ENCODE measurements around the gene RHOBTB1.
"Not testable (repeated sequence)": the region's sequence is repeated elsewhere in the genome, so short reads cannot be mapped to it uniquely, and the experiment has no call there.

RHOBTB1 gene

DNA sequence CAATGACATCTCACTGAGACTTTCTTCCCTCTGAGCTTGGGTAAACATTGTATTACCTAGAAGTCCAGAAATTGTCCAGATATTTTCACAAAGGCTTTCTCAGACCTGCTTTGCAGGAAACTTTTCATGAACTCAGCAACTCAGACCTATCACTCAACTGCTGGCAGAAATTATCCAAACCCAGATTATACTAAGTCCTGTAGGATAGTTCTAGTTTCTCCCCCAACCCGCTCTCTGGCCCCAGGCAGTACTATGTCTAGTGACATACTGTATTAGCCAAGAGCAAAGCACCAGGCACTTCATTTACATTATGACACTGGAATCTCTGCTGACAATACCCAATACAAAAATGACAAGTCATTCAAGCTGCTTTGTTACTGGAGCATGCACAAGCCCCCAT, 75.0 kb downstream of the RHOBTB1 start:
- no peak for DNase-seq (ENCODE audit: low read depth in 3 of 3)

DNA sequence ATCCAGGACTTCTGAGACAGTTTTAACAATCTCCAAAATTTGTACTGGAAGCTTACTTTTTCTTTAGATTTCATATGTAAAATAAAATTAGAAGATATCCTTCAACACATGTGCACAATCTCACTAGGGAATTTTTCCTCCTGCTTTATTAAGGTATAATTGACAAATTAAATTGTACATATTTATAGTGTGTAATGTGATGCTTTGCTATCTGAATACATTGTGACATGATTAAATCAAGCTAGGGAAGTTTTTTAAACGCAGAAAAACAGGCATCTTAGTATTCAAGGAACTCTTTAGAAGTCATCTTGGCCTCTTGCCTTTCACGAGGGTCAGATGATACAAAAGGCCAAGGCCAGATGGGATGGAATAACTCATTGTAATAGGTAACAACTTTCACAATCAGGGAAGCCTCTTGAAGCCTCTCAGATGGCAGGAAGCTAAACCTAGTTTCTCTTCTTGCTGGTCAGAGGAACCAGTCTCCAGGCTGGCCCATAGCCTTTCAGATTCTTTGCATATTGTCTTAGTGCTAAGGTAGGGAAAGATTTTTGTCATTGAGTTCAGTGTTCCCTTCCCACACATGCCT, 78.7 kb downstream of the RHOBTB1 start:
- no peak for DNase-seq (ENCODE audit: low read depth in 3 of 3)

DNA sequence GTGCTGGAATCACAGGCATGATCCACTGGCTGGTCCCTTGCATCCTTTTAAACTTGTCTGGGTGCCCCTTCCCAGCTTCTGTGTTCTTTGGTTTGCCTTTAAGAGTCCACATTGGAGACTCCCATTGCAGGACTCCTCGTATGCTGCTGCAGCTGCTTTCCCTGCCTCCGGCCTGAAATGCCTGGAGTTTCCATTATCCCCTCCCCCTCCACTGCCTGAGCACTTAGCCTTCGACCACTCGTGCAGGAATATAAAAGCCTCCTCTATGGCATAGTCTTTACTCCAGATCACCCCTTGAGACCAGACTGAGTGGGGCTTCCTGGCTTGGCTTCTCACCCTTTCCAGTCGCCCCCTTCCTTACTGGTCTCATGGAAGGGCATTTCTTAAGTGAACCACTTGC, 80.2 kb downstream of the RHOBTB1 start:
- no peak for DNase-seq (ENCODE audit: low read depth in 3 of 3)

DNA sequence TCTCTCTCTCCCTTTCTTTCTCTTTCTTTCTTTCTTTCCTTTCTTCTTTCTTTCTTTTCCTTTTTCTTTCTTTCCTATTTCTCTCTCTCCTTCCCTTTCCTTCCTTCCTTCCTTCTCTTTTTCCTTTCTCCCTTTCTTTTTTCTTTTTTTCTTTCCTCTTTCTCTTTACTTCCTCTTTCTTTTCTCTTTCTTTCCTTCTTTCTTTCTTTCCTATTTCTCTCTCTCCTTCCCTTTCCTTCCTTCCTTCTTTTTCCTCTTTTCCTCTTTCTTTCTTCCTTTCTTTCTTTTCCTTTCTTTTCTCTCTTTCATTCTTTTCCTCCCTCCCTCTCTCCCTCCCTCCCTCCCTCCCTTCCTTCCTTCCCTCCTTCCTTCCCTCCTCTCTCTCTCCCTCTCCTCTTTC, 81.5 kb downstream of the RHOBTB1 start:
- no peak for DNase-seq (ENCODE audit: low read depth in 3 of 3)

DNA sequence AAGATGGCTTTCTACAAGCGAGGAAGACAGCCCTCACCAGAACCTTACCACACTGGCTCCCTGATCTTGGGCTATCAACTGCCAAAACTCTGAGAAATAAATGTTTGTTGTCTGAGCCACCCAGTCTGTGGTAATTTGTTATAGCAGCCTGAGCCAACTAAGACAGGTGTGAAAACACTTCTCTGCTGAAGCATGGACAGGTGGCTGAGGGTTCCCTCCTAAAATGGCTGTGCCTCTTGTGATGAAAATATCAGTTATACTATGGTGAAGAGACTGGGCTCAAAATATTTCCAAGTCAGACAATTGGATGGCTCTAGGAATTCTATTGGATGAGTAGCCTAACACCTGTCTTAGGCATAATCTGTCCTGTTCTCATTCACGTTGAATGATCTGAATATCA, 87.6 kb downstream of the RHOBTB1 start:
- no peak for DNase-seq (ENCODE audit: low read depth in 3 of 3)

DNA sequence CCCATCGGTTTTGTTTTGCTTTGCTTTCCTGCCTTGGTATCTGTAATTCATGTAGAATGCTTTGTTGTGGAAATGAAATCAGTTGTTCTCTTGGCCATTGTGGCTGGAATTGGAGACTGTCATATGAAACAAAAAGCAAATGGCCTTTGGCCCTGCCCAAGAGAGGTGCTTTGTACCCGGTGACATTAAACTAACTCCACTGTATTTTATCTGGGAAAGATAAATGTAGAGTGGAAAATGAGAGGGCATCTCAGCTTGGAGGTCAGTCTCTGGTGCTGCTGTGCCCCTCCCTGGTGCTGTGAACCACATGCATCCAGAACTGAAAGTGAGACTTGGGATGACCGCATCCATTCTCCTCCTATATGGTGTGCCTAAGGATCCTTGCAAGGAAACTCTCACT, 90.3 kb downstream of the RHOBTB1 start:
- DNase-seq (ENCODE audit: low read depth in 3 of 3) = no peak

DNA sequence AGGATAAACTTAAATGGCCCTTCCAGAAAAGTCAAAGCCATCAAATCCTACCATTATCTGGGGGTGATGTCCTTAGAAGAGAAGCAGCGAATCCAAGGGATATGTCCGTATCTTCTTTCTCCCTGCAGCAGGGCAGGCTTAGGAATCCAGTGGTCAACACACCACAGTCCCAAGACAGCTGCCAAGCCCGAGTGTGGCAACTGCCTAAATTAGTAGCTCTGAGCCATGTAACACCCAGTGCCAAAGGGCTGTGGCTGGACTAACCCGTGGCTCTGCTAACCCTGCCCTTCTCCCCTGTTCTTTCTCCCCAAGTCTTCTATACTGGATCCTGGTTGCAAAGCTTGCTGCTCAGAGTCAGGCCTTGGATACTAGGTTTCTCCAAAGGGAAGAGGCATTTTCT, 90.9 kb downstream of the RHOBTB1 start:
- no peak for DNase-seq (ENCODE audit: low read depth in 3 of 3)

DNA sequence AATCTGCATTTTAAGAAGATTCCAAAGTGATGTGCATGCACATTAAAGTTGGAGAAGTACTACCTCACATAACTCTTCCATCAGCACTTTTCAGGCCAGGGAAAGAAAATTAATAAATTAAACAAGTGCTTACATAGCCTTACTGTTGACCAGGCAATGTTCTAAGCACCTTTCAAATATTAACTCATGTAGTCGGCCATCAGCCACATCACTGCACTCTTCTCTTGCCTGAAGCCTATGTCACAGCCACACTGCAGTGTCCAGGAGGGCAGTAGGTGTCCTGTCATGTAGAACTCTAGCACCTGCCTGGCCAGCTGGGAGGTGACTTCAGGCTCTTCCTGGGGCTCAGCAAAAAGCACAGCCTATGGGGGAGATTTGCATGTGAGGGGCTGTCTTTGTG, 94.2 kb downstream of the RHOBTB1 start:
- no peak for DNase-seq (ENCODE audit: low read depth in 3 of 3)

DNA sequence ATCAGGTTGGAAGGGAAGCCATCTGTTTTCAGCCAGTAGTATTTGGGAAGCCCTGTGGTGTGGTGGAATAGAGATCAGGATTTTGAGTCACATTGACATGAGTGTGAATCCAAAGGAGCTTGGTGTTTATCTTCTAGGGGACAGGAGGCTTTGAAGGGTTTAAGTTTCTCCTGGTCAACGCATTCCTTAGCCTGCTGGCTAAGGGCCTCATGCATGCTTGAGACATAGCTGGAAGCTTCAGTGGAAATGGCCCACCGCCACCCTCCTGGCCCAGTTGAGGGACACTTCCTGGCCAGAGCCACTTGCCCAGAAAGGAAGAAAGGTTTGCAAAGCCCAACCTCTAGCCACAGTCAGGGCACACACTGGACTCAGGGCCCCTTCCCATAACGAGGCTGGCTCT, 94.8 kb downstream of the RHOBTB1 start:
- DNase-seq (ENCODE audit: low read depth in 3 of 3) = no peak

DNA sequence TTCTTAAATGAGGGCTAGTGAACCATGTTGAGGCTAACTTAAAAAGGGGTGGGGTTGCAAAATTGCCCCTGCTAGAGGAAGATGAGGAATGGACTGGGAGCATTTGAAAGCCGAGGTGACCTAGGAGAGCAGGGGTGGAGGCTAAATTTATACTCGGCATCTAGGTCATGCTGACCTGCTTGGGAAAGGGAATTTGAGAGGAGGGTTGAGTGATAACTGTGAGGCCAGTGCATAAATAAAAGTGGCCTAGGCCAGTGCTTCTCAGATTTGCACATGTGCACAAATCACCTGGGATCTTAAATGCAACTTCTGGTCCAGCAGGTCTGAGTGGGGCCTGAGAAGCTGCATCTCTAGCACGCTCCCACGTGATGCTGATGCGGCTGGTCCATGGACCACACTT, 95.3 kb downstream of the RHOBTB1 start:
- no peak for DNase-seq (ENCODE audit: low read depth in 3 of 3)

DNA sequence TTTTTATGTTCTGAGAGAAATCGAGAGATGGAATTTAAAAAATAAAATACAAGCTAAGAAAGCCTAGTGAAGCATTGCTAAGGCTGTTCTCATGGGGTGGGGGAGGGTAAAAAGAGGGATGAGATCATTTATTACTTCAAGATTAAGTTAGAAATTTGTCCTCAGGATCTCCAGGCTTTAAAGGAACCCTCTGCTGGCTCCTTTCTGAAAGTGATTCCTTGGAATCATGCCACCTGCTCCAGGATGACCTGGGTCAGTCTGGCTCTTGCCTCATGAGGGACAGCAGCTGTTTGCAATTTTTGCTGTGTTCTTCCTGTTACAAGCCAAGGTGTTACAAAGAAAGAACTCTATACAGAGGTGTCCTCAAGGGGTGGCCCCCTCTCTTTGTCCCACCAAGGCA, 95.9 kb downstream of the RHOBTB1 start:
- no peak for DNase-seq (ENCODE audit: low read depth in 3 of 3)

DNA sequence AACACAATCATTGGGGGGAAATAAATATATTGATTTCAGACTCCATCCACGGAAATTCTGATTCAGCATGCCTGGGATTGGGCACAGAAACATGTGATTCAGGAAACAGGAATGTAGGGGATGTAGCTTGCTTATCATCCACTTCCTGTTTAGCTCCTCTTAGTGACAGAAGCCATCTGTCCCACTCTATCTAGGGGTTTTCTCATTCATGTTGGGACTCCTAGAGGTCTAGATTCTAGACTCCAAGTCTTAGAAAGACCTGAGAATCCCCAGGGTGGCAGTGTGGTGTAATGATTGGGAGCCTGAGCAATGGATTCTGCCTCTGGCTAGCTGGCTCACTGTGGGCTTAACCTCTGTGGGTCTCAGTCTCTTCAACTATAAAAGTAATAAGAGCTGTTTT, 97.8 kb downstream of the RHOBTB1 start:
- DNase-seq (ENCODE audit: low read depth in 3 of 3) = no peak

DNA sequence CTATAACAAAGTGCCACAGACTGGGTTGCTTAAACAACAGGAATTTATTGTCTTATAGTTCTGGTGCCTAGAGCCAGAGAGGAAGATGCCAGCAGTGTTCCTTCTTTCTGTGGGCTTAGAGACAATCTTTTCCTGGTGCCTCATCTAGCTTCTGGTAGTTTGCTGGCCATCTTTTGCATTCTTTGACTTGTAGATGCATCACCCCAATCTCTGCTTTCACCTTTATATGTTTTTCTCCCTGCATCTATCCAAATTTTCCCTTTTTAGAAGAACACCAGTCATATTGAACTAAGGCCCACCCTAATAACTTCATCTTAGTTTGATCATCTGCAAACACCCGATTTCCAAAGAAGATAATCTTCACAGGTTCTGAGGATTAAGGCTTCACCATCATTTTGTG, 98.9 kb downstream of the RHOBTB1 start:
- no peak for DNase-seq (ENCODE audit: low read depth in 3 of 3)

DNA sequence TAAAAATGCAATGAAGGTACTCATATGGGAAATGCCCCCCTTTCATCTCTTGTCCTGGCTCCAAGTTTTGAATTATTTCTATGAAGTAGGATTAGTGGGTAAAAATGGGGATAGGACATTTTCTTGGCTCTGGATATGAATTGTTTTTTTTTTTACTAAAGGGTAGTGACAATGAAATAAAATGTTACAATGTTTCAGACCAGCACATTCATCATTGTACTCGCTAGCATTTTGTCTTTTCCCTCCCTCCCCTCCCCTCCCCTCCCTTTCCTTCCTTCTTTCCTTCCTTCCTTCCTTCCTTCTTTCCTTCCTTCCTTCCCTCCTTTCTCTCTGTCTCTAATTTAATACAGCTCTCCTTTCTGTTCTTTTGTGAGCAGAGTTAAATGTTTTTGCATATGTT, 101.3 kb downstream of the RHOBTB1 start:
- DNase-seq (ENCODE audit: low read depth in 3 of 3) = no peak

DNA sequence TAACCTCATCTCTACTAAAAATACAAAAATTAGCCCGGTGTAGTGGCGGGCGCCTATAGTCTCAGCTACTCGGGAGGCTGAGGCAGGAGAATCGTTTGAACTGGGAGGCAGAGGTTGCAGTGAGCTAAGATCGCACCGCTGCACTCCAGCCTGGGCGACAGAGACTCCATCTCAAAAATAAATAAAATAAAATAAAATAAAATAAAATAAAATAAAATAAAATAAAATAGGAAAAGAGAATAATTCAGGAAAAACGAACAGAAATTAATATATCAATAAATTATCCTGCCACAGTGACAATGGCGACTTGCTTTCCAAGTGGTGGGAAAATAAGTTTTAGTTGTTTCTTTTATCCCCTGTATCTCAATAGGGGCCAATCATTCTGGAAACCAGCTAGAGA, 102.8 kb downstream of the RHOBTB1 start:
- not testable (repeated sequence) for DNase-seq (ENCODE audit: low read depth in 3 of 3)

DNA sequence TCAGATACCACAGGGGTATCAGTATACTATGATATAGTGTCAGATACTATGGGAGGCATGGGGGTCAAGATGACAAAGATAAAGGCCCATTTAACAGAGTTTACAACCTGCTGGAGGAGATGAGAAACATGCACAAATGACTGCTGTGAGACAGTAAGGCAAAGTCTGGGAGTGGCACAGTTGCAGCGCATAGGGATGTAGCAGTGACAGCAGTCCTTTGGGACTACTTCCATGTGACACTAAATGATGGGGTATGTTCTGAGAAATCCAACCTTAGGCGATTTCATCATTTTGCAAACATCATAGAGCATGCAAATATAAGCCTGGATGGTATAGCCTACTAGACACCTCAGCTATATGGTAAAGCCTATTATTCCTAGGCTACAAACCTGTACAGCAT, 108.9 kb downstream of the RHOBTB1 start:
- DNase-seq (ENCODE audit: low read depth in 3 of 3) = no peak

DNA sequence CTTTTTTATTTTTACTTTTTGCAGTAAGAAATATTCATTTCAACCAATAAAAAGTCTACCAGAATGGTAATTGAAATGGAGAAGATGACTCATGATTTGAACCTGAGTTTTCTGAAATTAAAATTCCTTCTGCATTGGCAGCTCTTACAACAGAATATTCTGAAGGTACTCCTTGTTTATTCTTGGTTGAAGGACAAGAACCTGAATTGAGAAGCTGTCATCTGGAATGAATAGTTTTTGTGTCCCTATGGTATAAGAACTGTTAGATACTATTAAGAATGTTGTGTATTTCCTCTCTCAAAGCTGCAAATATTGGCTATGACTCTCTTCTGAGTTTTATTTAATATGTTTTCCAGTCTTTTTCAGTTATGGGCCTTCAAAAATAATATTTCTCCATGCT, 109.6 kb downstream of the RHOBTB1 start:
- DNase-seq (ENCODE audit: low read depth in 3 of 3) = no peak

DNA sequence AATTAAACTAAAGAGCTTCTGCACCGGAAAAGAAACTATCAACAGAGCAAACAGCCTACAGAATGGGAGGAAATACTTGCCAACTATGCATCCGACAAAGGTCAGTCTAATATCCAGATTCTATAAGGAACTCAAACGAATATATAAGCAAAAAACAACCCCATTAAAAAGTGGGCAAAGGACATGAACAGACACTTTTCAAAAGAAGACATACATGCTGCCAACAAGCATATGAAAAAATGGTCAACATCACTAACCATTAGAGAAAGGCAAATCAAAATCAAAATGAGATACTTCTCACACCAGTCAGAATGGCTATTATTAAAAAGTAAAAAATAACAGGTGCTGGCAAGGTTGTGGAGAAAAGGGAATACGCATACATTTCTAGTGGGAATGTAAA, 111.8 kb downstream of the RHOBTB1 start:
- not testable (repeated sequence) for DNase-seq (ENCODE audit: low read depth in 3 of 3)

DNA sequence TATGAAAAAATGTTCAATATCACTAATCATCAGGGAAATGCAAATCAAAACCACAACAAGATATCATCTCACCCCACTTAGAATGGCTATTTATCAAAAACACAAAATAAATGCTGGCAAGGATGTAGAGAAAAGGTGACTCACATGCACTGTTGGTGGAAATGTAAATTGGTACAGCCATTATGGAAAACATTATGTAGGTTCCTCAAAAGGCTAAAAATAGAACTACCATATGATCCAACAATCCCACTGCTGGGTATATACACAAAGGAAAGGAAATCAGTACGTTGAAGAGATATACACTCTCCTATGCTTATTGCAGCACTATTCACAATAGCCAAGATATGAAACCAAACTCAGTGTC, 115.5 kb downstream of the RHOBTB1 start:
- DNase-seq (ENCODE audit: low read depth in 3 of 3) = no peak

DNA sequence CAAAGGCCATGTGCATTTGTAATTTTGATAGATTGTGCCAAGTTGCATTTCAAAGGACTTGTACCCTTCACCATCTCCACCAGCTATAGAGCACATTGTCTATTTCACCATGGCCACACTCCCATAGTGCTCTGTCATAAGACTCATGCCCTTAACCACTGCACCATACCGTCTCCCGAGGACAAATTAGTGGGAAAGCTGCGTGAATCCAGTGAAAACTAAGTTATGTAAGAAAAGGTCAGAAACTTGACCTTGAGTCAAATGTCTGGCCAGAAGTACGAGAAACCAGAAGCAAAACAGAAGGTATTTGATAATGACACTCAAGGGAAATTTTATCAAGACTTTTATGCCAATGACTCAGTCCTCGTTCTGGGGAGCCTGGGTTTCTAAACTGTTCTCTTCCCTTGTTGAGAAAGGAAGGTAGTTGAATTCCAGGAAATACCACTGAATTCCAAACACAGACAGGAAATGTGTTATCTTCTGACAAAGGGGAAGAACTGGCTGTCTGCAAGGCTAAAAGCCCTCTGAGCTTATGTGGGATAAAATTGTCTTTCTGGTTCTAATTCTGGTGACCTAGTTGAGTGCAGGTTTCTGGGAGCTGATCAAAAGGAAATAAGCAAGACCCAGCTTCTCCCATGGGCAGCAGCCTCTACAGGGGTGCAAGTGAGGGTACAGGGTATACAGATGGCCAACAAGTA, 116.0 kb downstream of the RHOBTB1 start:
- no peak for DNase-seq (ENCODE audit: low read depth in 3 of 3)

DNA sequence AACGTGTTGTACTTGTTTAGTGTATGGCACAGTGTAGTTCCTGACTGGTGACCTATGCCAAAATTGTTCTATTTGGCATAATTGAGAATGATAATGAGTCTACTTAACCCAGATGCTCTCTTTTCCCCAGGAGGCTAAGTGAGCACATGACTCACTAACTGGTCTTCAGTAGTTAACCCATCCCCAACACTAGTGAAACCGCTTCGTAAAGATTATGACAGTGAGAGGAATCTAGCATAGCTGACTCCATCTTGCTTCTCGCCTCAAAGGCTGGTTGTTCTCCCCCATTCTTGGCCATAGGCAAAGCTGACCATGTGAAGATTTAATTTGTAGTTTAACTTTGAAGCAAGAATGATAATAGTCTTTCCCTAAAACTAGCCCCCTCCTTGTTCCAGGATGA, 118.5 kb downstream of the RHOBTB1 start:
- no peak for DNase-seq (ENCODE audit: low read depth in 3 of 3)

DNA sequence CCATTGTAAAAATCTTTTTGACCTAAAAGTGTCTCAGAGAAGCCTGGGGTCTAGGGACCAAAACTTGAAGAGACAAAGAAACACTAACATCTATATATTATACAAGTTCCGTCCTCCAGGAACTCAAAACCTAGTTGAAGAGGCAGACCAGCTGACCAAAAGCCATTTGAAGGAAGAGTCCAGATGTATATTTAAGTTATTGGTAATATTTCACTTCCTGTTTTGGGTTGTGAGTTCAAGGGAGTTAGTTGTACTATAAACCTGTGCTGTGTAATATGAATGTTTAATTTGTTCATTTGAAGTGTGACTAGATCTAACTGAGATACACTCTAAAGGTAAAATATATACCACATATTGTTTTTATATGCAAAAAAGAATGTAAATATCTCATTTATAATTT, 120.7 kb downstream of the RHOBTB1 start:
- no peak for DNase-seq (ENCODE audit: low read depth in 3 of 3)

DNA sequence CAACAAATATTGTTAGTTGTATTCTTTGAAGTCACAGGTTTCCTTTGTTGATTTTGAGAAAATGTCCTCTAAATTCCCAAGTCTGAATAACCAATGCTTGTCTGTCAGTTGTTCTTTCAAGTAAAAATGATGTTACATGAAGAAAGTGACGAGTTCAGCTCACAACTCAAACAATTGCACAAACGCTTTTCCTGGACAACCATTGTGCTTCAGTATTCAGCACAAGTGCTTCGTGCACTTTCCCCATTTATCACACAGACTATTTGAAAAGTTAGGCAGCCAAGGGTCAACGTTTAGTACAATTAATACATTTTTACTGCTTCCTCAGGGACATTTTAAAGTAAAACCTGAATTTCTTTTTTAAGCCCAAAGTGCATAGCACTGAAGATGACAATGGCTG, 121.2 kb downstream of the RHOBTB1 start:
- no peak for DNase-seq (ENCODE audit: low read depth in 3 of 3)

DNA sequence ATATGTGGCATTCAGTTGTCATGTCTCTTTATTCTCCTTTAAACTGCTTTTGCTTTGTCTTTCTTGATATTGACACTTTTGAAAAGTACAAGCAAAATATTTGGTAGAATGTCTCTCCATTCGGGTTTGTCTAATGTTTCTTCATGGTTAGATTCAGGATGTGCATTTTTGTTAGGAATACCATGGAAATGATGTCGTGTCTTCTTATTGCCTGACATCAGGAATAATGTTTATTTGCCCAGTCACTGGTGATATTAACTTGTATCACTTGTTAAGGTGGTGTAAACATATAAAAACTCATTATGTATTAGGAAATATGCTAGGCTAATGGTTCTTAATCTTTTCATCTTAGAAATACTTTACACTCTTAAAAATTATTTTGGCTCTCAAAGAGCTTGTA, 122.3 kb downstream of the RHOBTB1 start:
- no peak for DNase-seq (ENCODE audit: low read depth in 3 of 3)

Measured in stimulated activated CD4-positive, alpha-beta T cell treated with anti-CD3 and anti-CD28 coated beads, TNF-alpha, amount 100 ng/mL, for 4 hours (primary cell).